GM18951 (cell line): Measurements from ENCODE around the gene HLCS.

ENCODE experiments used
- POLR2A ChIP-seq: IDR thresholded peaks from 4 replicates; pipeline ENCODE4 v1.6.1; 2011; ENCODE audit warnings: mild to moderate bottlenecking; ENCODE audit not compliant: insufficient read length, insufficient read depth; ENCODE audit errors: extremely low read depth
- in situ Hi-C: fragments of 300-500 bp; cut with MboI; formaldehyde crosslinking; loops from one replicate; pipeline ENCODE4 v1.12.0; 2022; ENCODE audit warnings: low sequenced_read_pairs, mixed read lengths, inconsistent platforms; ENCODE audit not compliant: unreplicated experiment

The HLCS gene

DNA sequence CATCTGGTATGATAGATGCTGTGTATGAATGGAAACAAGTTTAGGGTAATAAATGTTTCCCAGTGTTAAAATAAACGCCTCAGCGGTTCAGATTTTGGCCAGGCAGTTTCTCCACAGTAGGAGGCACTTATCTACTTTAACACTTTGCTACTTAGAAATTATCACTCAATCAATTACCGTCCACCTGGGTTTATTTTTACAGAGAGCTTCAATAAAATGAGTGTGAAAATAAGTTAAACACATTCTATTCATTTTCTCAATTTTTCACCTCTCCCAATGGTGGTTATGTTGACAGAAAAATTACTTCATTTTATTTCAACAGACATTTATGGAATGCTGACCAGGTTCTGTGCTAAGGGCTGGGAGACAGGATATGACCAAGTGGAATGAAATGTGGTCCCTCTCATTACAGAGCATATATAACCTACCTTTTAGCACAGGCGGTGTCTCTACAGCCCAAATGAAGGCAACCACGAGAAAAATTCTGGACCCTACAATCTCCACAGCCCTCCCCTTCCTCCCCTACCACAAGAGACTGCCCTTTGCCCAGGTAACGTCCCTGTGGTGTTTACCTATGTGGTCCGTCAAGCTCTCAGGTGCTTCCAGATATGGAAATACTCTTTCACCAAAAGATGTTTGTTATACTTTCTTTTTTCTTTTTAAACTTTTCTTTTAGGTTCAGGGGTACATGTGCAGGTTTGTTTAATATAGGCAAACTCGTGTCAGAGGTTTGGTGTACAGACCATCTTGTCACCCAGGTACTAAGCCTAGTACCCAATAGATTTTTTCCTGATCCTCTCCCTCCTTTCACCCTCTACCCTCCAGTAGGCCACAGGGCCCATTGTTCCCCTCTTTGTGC, 105.5 kb downstream of the HLCS start:
- in situ Hi-C loops: no loop called here

DNA sequence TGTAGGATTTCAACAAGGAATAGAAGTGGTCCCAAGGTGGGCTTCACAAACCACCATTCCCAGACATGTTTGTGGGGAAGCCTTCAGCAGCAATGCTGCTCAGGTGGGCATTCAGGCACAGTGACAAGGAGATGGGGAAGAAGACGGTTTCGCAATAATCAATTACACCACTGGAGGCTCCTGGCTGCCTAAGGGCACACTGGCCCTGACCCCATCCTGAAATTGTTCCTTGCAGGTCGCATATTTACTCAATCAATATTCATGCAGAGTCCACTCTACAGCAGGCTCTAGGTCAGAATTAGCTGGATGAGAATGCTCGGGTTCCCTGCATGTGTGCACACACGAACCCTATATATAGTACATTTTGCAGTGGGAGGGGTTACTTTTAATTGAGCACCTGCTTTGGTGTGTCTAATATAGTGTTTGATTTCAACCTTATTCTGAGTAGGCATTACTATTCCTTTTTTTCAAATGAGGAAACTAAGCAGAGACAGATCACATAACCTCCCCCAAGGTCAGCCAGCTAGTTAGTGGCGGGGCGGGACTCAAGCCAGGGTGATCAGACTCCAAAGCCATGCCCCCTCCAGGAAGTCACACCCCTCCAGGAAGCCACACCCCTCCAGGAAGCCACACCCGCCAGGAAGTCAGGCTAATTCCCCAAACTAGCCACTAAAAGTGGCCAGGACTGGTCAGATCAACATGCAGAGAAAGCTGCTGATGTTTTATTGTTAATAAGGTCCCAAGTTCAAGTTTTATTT, 106.5 kb downstream of the HLCS start:
- TF ChIP-seq POLR2A: no peak
- in situ Hi-C loops: no loop called here

More for the DNA sequence above, 105.5 kb downstream of the HLCS start:
- TF ChIP-seq POLR2A: no peak

DNA sequence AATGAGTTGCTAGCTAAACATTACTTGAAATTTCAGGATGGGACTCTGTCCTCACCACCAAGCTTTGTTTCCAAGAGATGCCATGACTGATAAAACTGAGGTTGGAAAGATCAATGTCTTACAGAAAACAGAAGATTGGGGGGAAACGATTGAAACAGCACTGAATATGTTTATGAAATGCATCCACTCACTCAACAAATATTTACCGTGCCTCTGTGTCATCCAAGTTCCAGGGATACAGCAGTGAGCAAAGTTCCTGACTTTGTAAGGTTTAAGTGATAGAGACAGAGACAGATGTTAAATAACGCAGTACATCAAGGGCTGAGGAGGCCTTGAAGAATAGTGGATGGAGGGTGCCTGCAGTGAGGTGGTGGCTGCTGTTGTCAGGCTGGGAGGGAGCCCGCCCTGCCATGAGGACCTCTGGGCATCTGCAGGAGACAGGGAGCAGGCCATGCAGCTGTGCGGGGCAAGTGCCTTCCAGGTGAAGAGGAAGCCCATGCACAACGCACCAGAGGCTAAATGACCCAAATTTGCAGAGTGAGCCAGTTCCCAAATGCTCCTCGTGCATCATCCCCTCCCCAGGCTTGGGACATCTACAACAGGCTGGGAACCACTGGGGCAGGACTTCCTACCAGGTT, 108.0 kb downstream of the HLCS start:
- in situ Hi-C loops: no loop called here
- TF ChIP-seq POLR2A: no peak

DNA sequence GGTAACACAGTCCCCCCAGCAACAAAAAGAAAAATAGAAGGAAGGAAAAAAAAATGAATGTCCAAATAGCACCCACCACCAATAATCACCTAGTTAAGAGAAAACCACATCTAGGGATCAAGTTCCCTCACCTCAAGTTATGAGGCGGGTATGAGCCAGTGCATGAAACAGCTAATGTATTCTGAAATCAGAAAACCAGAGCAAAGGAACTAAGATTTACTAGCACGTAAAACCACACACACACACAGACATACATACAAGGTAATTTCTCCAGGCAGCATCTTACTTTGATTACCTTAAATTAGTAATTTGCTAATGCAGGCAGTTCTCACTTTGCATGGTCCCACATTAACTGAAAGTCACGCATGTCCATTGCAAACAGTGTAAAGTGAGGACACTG, 109.8 kb downstream of the HLCS start:
- in situ Hi-C loops: no loop called here
- TF ChIP-seq POLR2A: no peak

DNA sequence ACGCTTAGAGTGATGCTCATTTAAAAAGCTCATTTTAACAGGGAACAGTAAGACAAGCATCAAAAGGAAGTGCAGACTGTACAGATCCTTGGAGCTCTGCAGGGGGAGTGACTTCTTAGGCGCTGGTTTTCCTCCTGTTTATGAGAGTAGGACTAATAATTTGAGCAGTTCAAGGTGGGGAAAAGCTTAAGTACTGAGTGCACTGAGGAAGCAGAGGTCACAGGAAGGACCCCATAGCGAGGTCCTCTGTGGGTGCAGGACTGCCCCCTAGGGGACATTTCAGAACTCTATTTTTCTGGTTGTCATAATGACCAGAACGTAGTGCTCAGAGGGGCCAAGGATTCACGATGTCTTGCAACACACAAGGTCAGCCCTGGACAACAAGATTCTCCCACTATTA, 112.1 kb downstream of the HLCS start:
- no peak for TF ChIP-seq POLR2A
- in situ Hi-C loops: no loop called here

- TF ChIP-seq POLR2A: no peak
- in situ Hi-C loops: no loop called here
These were observed 113.6 kb downstream of the HLCS start for GRCh38 chr21:36852864-36853263.

- TF ChIP-seq POLR2A: no peak
- in situ Hi-C loops: no loop called here
These were observed 114.2 kb downstream of the HLCS start for GRCh38 chr21:36852293-36852692.

- in situ Hi-C loops: no loop called here
These were observed 115.3 kb downstream of the HLCS start for GRCh38 chr21:36851121-36851520.

GRCh38 chr21:36850372-36850771, 116.1 kb downstream of the HLCS start:
- TF ChIP-seq POLR2A: no peak
- in situ Hi-C loops: no loop called here

More at GRCh38 chr21:36851121-36851520, 115.3 kb downstream of the HLCS start:
- TF ChIP-seq POLR2A: no peak

GRCh38 chr21:36849461-36850105, 116.9 kb downstream of the HLCS start:
- TF ChIP-seq POLR2A: no peak
- in situ Hi-C loops: no loop called here

GRCh38 chr21:36848730-36849274, 117.7 kb downstream of the HLCS start:
- TF ChIP-seq POLR2A: no peak
- in situ Hi-C loops: no loop called here

GRCh38 chr21:36847189-36847588, 119.3 kb downstream of the HLCS start:
- no peak for TF ChIP-seq POLR2A
- in situ Hi-C loops: no loop called here

GRCh38 chr21:36846631-36847030, 119.8 kb downstream of the HLCS start:
- no peak for TF ChIP-seq POLR2A
- in situ Hi-C loops: no loop called here

GRCh38 chr21:36845790-36846189, 120.7 kb downstream of the HLCS start:
- in situ Hi-C loops: no loop called here
- no peak for TF ChIP-seq POLR2A
